ENCODE measurements around the gene PRX. TPM values are rescaled to one million over a fixed set of nuclear protein-coding genes. Genes with fewer than 3 reads are reported as not detected.

The PRX gene
- total RNA-seq, 1 experiment from 2014 or later: 6.6 TPM

DNA sequence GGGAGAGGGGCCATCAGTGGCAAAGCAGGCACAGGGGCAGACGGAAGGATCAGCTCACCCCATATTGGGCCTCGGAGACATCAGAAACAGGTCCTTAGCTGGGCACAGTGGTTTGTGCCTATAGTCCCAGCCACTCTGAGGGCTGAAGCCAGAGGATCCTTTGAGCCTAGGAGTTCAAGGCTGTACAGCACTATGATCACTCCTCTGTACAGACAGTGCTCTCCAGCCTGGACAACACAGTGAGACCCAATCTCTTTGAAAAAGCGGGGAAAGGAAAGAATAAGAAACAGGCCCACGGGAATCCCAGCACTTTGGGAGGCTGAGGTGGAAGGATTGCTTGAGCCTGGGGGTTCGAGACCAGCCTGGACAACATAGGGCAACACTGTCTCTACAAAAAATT lies 6.6 kb upstream of the PRX start:
- H3K4me1 ChIP-seq (replicated peaks; ENCODE audit: insufficient read depth): peaks cover 12% of the 10 kb centered on the region
- POLR2A ChIA-PET (ENCODE audit: unreplicated experiment): interaction anchor here (1.0 kb wide), 1 partner anchor 45 kb away, joined by 6 read pairs; no protein-coding TSS in a partner anchor
- peaks cover 25% of the 10 kb centered on the region for H3K79me2 ChIP-seq (ENCODE audit: low read depth)
- H3K27ac ChIP-seq: no peak overlapping the region
- H3K36me3 ChIP-seq (ENCODE audit: low read depth): no peaks in the 10 kb centered on the region
- no peak overlapping the region for H3K4me3 ChIP-seq
- H2AFZ ChIP-seq: no peak overlapping the region
- no peak overlapping the region for H3K4me2 ChIP-seq
- CTCF ChIA-PET: interaction anchor here (0.6 to 1.0 kb wide), 4 partner anchors 15 to 281 kb away, joined by 3 to 12 read pairs (median 6); no protein-coding TSS in a partner anchor
- no peaks in the 10 kb centered on the region for H3K27me3 ChIP-seq (ENCODE audit: insufficient read depth, low read depth)
- H3K9me3 ChIP-seq (ENCODE audit: insufficient read depth, low read depth): no peaks in the 10 kb centered on the region
- no TSS peak for BruUV-seq (replicated peaks)
- no peak for DNase-seq
- H3F3A ChIP-seq (ENCODE audit: insufficient read depth, low read depth): peaks cover 18% of the 10 kb centered on the region
- no peaks in the 10 kb centered on the region for H3K9me2 ChIP-seq (ENCODE audit: insufficient read depth)
- intact Hi-C loops (cut with micrococcal nuclease; ENCODE audit: unreplicated experiment): loop anchor here (2.0 to 10.0 kb wide), 2 partner anchors 45 to 105 kb away; partner anchors contain the start of gene BLVRB
- TF ChIP-seq EZH2 (IDR thresholded peaks at IDR 0.05; ENCODE audit: low read depth): no peak
- TF ChIP-seq, protein P1, sequence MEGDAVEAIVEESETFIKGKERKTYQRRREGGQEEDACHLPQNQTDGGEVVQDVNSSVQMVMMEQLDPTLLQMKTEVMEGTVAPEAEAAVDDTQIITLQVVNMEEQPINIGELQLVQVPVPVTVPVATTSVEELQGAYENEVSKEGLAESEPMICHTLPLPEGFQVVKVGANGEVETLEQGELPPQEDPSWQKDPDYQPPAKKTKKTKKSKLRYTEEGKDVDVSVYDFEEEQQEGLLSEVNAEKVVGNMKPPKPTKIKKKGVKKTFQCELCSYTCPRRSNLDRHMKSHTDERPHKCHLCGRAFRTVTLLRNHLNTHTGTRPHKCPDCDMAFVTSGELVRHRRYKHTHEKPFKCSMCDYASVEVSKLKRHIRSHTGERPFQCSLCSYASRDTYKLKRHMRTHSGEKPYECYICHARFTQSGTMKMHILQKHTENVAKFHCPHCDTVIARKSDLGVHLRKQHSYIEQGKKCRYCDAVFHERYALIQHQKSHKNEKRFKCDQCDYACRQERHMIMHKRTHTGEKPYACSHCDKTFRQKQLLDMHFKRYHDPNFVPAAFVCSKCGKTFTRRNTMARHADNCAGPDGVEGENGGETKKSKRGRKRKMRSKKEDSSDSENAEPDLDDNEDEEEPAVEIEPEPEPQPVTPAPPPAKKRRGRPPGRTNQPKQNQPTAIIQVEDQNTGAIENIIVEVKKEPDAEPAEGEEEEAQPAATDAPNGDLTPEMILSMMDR (conservative IDR thresholded peaks at IDR 0.05): no peak
- H4K20me1 ChIP-seq (ENCODE audit: insufficient read depth): no peaks in the 10 kb centered on the region

DNA sequence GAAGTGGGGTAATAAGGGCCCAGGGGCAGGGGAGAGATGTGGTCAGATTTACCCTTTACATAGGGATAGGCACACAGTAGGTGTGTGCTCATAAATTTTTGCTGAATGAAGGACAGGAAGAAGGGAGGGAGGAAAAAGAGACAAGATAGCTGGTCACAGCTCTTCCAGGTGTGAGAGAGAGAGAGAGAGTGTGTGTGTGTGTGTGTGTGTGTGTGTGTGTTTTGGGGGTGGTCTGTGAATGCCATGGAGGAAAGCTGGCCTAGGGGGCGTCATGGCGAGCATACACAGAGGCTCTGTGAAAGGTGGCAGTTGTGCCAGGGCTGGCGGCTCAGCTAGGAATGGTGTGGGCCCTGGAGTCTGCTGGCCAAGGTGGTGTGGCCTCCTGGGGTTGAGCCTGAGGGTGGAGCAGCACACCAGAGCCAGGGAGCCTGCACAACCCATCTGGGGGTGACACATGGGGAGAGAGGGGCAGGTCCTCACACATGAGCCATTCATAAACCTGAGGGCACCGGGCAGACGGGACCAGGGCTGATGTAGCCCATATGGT lies 6.0 kb upstream of the PRX start:
- H3F3A ChIP-seq (ENCODE audit: insufficient read depth, low read depth): peaks cover 18% of the 10 kb centered on the region
- H3K79me2 ChIP-seq (ENCODE audit: low read depth): peaks cover 20% of the 10 kb centered on the region
- no peak overlapping the region for H3K4me2 ChIP-seq
- intact Hi-C loops (cut with micrococcal nuclease; ENCODE audit: unreplicated experiment): no loop called here
- H3K27ac ChIP-seq: no peak overlapping the region
- POLR2A ChIA-PET (ENCODE audit: unreplicated experiment): no interaction called here
- peaks cover 12% of the 10 kb centered on the region for H3K4me1 ChIP-seq (replicated peaks; ENCODE audit: insufficient read depth)
- H3K9me2 ChIP-seq (ENCODE audit: insufficient read depth): no peaks in the 10 kb centered on the region
- TF ChIP-seq, protein P1 (conservative IDR thresholded peaks at IDR 0.05): no peak
- no peak for TF ChIP-seq EZH2 (IDR thresholded peaks at IDR 0.05; ENCODE audit: low read depth)
- BruUV-seq (replicated peaks): no TSS peak
- CTCF ChIA-PET: no interaction called here
- no peak overlapping the region for H2AFZ ChIP-seq
- no peak for DNase-seq
- H4K20me1 ChIP-seq (ENCODE audit: insufficient read depth): no peaks in the 10 kb centered on the region
- no peaks in the 10 kb centered on the region for H3K27me3 ChIP-seq (ENCODE audit: insufficient read depth, low read depth)
- H3K4me3 ChIP-seq: no peak overlapping the region
- H3K36me3 ChIP-seq (ENCODE audit: low read depth): no peaks in the 10 kb centered on the region
- H3K9me3 ChIP-seq (ENCODE audit: insufficient read depth, low read depth): no peaks in the 10 kb centered on the region

DNA sequence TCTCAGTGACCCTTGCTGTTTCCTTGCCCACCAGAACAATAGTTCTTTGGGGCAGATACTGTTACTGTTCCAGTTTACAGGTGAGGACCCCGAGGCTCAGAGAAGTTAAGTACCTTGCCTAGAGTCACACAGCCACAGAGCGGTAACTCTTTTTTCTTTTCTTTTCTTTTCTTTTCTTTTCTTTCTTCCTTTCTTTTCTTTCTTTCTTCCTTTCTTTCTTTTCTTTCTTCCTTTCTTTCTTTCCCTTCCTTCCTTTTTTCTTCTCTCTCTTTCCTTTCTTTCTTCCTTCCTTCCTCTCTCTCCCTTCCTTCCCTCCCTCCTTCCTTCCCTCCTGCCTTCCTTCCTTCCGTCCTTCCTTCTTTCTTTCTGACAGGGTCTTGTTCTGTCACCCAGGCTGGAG lies 4.9 kb upstream of the PRX start:
- no peak overlapping the region for H3K4me2 ChIP-seq
- TF ChIP-seq, protein P1 (conservative IDR thresholded peaks at IDR 0.05): no peak
- no peak for TF ChIP-seq EZH2 (IDR thresholded peaks at IDR 0.05; ENCODE audit: low read depth)
- no peak overlapping the region for H2AFZ ChIP-seq
- no TSS peak for BruUV-seq (replicated peaks)
- H3K9me2 ChIP-seq (ENCODE audit: insufficient read depth): no peaks in the 10 kb centered on the region
- H3K4me3 ChIP-seq: no peak overlapping the region
- H3K79me2 ChIP-seq (ENCODE audit: low read depth): peaks cover 9% of the 10 kb centered on the region; the same call in 1 of the 2 replicates
- H3K9me3 ChIP-seq (ENCODE audit: insufficient read depth, low read depth): no peaks in the 10 kb centered on the region
- CTCF ChIA-PET: no interaction called here
- H3K27me3 ChIP-seq (ENCODE audit: insufficient read depth, low read depth): no peaks in the 10 kb centered on the region
- no peak for DNase-seq
- H4K20me1 ChIP-seq (ENCODE audit: insufficient read depth): no peaks in the 10 kb centered on the region
- peaks cover 18% of the 10 kb centered on the region for H3F3A ChIP-seq (ENCODE audit: insufficient read depth, low read depth)
- H3K27ac ChIP-seq: no peak overlapping the region
- H3K4me1 ChIP-seq (replicated peaks; ENCODE audit: insufficient read depth): peaks cover 12% of the 10 kb centered on the region
- no peaks in the 10 kb centered on the region for H3K36me3 ChIP-seq (ENCODE audit: low read depth)
- intact Hi-C loops (cut with micrococcal nuclease; ENCODE audit: unreplicated experiment): no loop called here
- POLR2A ChIA-PET (ENCODE audit: unreplicated experiment): no interaction called here
